Calu3 (cell line): ENCODE data around the gene FHL2. TPM values are rescaled to one million over a fixed set of nuclear protein-coding genes. Genes with fewer than 3 reads are reported as not detected.
"Not testable (repeated sequence)": the region's sequence is repeated elsewhere in the genome, so short reads cannot be mapped to it uniquely, and the experiment has no call there.

Source experiments
- BruUV-seq: library from RNA; stranded (reverse); fragments of 400-500 nt; replicated peaks from 2 replicates; lab custom pipeline; 2021; lab: Mats Ljungman, UMichigan
- CTCF ChIA-PET: fragments of 300-600 bp; sonication (Branson Sonifier 250); formaldehyde crosslinking; loops from one replicate; lab custom pipeline; 2022; ENCODE audit warnings: antibody characterized with exemption; lab: Charles Lee
- DNase-seq: peaks from one replicate; pipeline ENCODE4 v3.0.0; 2022
- H3K27ac Mint-ChIP-seq: one replicate; pipeline ENCODE4 v1.8.0; 2022; ENCODE audit warnings: mixed read lengths; ENCODE audit not compliant: unreplicated experiment
- H3K27me3 Mint-ChIP-seq: one replicate; pipeline ENCODE4 v1.8.0; 2022; ENCODE audit warnings: mixed read lengths; ENCODE audit not compliant: unreplicated experiment
- H3K36me3 Mint-ChIP-seq: one replicate; pipeline ENCODE4 v1.8.0; 2022; ENCODE audit warnings: mild to moderate bottlenecking, moderate library complexity, mixed read lengths; ENCODE audit not compliant: insufficient read depth, unreplicated experiment
- H3K4me1 Mint-ChIP-seq: one replicate; pipeline ENCODE4 v1.8.0; 2022; ENCODE audit warnings: mild to moderate bottlenecking, low read depth, mixed read lengths; ENCODE audit not compliant: unreplicated experiment
- H3K4me3 Mint-ChIP-seq: one replicate; pipeline ENCODE4 v1.8.0; 2022; ENCODE audit warnings: mild to moderate bottlenecking, low read depth, moderate library complexity, mixed read lengths; ENCODE audit not compliant: unreplicated experiment
- H3K9me3 Mint-ChIP-seq: one replicate; pipeline ENCODE4 v1.8.0; 2022; ENCODE audit warnings: low read depth, mixed read lengths; ENCODE audit not compliant: unreplicated experiment
- CTCF ChIP-seq: fragments of 200-600 bp; IDR thresholded peaks from one replicate; pipeline ENCODE4 v1.8.0; 2022; ENCODE audit warnings: antibody characterized with exemption; ENCODE audit not compliant: unreplicated experiment
- intact Hi-C: fragments of 100-400 bp; cut with micrococcal nuclease; formaldehyde crosslinking; loops from one replicate; pipeline ENCODE4 v1.10.0; 2022; ENCODE audit not compliant: unreplicated experiment
- total RNA-seq: library from RNA; stranded (reverse); gene quantifications from 2 replicates; pipeline ENCODE4 v1.2.3, GENCODE V29; 2022

The FHL2 gene
- total RNA-seq, 1 experiment from 2014 or later: 51.9 TPM

GRCh38 chr2:105328281-105329196, 70.3 kb downstream of the FHL2 start:
- Mint-ChIP-seq H3K9me3 (no peaks in the 10 kb centered on the region), H3K27me3 (no peaks in the 10 kb centered on the region), H3K4me3 (peak overlapping the region; percentile 90), H3K27ac (peak overlapping the region; percentile 83), H3K4me1 (peaks cover 36% of the 10 kb centered on the region), H3K36me3 (peaks cover 25% of the 10 kb centered on the region)
- no peak for TF ChIP-seq CTCF
- BruUV-seq: no TSS peak
- CTCF ChIA-PET: interaction anchor here (1.9 kb wide), 1 partner anchor 33 kb away, joined by 4 read pairs; no protein-coding TSS in a partner anchor
- DNase-seq: peak; percentile 28
- intact Hi-C loops: no loop called here

DNA sequence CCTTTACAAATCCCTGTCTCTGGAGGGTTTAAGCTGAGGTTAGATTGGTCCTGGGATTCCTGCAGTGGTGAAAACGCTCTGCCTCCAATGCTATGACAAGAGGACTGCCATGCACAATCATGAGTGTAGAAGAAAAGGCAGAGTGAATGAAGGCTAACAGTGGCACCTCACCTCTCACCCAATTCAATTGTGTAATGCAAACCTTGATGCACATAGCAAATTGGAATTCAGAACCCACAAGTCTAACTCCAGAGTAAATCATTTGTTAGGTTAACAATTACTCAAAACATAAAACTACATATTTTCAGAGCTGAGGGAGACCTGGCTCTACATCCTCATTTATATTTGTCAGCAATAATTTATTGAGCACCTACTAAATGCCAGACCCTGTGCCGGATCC, 71.2 kb downstream of the FHL2 start:
- Mint-ChIP-seq H3K4me3 (peak overlapping the region; percentile 90), H3K27ac (peak overlapping the region; percentile 83), H3K4me1 (peaks cover 36% of the 10 kb centered on the region), H3K36me3 (peaks cover 25% of the 10 kb centered on the region), H3K27me3 (no peaks in the 10 kb centered on the region), H3K9me3 (no peaks in the 10 kb centered on the region)
- DNase-seq: peak; percentile 18
- intact Hi-C loops: no loop called here
- TF ChIP-seq CTCF: no peak
- BruUV-seq: TSS peak; percentile 28
- CTCF ChIA-PET: interaction anchor here (0.6 to 1.9 kb wide), 2 partner anchors 33 to 184 kb away, joined by 4 to 5 read pairs; no protein-coding TSS in a partner anchor

DNA sequence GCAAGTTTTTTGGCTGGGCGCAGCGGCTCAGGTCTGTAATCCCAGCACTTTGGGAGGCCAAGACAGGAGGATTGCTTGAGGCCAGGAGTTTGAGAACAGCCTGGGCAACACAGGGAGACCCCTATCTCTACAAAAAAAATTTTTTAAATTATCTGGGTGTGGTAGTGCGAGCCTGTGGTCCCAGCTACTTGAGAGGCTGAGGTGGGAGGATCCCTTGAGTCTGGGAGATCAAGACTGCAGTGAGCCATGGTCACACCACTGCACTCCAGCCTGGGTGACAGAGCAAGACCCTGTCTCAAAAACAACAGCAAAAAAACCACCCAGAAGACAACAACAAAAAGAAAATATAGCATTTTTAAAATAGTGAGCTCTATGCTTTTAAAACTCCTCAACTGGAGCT, 71.6 kb downstream of the FHL2 start:
- Mint-ChIP-seq H3K36me3 (peaks cover 25% of the 10 kb centered on the region), H3K4me1 (peaks cover 36% of the 10 kb centered on the region), H3K4me3 (peak overlapping the region; percentile 90)
- DNase-seq, H3K9me3 Mint-ChIP-seq, BruUV-seq, H3K27me3 Mint-ChIP-seq, H3K27ac Mint-ChIP-seq, intact Hi-C loops: not testable (repeated sequence)
- CTCF ChIA-PET: interaction anchor here (0.6 kb wide), 1 partner anchor 183 kb away, joined by 5 read pairs; no protein-coding TSS in a partner anchor

GRCh38 chr2:105325389-105325963, 73.4 kb downstream of the FHL2 start:
- CTCF ChIA-PET: no interaction called here
- no TSS peak for BruUV-seq
- no peak for DNase-seq

More at GRCh38 chr2:105325389-105325963, 73.4 kb downstream of the FHL2 start:
- H3K9me3 Mint-ChIP-seq: no peaks in the 10 kb centered on the region
- peaks cover 39% of the 10 kb centered on the region for H3K4me1 Mint-ChIP-seq
- intact Hi-C loops: no loop called here
- H3K27ac Mint-ChIP-seq: no peak overlapping the region
- TF ChIP-seq CTCF: no peak
- H3K36me3 Mint-ChIP-seq: peaks cover 21% of the 10 kb centered on the region
- H3K27me3 Mint-ChIP-seq: no peaks in the 10 kb centered on the region
- no peak overlapping the region for H3K4me3 Mint-ChIP-seq
